Measurements from ENCODE around the gene SSR4.

SSR4 gene

DNA sequence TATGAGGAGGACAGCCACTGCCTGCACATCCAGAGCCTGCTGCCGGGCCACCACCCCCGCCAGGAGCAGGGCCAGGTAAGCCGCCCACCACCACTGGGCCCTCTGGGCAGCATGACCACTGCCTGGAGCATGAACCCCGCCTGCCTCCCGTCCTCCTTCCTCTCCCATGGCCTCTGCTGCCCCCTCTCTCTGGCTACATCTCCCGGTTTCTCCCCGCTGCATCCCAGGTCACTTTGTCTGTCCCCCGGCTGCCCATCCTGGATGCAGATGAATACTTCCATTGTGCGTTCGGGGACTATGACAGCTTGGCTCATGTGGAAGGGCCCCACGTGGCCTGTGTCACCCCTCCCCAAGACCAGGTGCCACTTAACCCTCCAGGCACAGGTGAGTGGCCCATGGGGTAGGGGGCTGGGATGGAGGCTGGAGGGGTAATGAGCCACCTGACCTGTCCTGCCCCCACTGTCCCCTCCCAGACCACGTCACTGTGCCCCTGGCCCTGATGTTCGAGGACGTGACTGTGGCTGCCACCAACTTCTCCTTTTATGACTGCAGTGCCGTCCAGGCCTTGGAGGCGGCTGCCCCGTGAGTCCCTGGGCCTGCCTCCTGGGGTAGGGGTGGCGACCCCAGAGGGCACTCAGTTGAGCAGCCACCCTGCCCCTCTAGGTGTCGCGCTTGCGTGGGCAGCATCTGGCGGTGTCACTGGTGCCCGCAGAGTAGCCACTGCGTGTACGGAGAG, 24.4 kb upstream of the SSR4 start:
- no peak for DNase-seq

GRCh38 chrX:153770601-153771414, 23.7 kb upstream of the SSR4 start:
- no peak for DNase-seq

DNA sequence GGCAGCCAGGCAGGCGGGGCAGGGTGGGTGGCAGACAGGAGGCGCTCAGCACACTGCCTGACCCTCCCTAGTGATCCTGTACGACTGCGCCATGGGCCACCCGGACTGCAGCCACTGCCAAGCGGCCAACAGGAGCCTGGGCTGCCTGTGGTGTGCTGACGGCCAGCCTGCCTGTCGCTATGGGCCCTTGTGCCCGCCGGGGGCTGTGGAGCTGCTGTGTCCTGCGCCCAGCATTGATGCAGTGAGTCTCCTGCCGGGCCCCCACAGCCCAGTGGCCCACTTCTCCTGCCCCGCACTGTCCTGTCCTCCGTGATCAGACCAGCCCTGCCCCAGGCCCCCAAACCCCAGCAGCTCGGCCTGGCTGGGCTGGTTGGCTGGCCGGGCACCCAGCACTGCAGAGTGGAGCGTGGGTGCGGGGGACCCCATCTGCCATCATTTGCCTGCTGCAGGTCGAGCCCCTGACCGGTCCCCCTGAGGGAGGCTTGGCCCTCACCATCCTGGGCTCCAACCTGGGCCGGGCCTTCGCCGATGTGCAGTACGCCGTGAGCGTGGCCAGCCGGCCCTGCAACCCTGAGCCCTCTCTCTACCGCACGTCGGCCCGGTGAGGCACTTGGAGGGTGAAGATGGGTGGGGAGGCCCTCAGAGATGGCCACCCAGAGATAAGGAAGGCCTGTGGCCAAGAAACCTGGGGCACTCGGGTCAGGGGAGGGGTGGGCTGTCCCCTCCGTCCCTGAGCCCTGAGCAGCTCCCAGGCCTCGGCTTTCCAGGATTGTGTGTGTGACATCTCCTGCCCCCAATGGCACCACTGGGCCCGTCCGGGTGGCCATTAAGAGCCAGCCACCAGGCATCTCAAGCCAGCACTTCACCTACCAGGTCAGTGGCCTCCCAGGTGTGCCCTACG, 22.8 kb upstream of the SSR4 start:
- DNase-seq: no peak

DNA sequence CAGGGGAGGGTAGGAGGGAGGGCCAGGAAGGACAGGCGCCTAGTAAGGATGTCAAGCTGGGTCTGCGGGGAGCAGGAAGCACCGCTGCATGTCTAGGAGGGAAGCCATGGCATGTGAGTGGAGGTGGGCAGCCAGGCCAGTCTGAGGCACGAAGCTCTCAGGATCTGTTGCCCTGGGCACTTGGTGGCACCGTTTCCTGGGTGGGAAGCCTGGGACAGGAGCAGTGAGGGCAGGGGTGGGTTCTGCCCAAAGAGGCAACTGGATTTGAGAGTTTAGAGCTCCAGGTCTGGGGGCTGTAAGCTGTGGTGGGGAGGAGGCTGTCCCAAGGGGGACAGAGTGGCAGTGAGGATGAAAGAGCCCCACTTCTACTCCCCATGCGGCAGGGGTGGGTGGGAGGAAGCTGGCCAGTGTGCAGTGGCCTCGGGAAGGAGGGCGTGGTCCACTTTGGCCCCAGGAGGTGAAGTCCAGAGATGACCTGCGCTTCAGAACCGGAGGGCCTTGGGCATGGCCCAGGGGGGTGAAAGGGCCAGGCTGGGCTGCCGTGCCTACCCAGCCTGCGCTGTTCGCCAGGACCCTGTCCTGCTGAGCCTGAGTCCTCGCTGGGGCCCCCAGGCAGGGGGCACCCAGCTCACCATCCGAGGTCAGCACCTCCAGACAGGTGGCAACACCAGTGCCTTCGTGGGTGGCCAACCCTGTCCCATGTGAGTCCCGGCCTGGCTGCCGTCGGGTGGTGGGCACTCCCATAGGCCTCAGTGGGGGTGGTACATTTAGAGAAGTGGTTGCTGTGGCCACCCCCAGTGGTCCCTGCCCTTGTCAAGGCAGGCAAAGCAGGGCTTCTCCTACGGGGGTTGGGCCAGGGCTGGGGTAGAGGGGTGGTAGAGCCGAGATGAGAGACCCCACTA, 21.9 kb upstream of the SSR4 start:
- no peak for DNase-seq

- DNase-seq: no peak
These were observed 21.3 kb upstream of the SSR4 start for GRCh38 chrX:153773218-153773611.

DNA sequence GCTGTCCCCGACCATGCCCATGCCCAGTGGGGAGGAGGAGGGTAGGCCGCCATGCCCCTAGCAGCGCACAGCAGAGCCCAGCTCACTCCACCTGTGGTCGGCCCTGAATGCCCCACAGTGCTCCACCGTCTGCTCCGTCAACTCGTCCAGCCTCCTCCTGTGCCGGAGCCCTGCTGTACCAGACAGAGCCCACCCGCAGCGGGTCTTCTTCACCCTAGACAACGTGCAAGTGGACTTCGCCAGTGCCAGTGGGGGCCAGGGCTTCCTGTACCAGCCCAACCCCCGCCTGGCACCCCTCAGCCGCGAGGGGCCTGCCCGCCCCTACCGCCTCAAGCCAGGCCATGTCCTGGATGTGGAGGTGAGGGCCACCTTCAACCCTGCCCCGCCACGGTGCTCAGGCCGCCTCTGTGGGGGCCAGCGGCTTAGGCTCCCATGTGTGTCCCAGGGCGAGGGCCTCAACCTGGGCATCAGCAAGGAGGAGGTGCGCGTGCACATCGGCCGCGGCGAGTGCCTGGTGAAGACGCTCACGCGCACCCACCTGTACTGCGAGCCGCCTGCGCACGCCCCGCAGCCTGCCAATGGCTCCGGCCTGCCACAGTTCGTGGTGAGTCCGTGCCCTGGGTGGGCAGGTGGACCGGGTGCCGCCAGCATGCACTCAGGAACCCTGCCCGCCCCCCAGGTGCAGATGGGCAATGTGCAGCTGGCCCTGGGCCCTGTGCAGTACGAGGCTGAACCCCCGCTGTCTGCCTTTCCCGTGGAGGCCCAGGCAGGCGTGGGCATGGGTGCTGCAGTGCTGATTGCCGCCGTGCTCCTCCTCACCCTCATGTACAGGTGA, 20.5 kb upstream of the SSR4 start:
- DNase-seq: no peak

DNA sequence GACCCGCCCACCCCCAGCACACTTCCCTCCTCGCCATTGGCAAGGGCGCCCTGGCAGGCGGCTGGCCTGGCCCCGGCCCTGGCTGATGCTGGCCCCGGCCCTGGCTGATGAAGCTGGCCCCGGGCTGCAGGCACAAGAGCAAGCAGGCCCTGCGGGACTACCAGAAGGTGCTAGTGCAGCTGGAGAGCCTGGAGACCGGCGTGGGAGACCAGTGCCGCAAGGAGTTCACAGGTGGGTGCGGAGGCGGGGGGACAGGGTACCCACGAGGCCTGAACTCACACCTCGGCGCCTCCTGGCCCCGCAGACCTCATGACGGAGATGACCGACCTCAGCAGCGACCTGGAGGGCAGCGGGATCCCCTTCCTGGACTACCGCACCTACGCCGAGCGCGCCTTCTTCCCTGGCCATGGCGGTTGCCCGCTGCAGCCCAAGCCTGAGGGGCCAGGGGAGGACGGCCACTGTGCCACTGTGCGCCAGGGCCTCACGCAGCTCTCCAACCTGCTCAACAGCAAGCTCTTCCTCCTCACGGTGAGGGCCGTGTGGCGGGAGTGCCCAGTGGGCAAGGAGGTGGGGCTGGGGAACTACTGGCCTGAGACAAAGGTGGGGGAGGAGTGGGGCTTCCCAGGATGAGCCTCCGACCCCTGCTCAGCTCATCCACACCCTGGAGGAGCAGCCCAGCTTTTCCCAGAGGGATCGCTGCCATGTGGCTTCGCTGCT, 19.7 kb upstream of the SSR4 start:
- no peak for DNase-seq

DNA sequence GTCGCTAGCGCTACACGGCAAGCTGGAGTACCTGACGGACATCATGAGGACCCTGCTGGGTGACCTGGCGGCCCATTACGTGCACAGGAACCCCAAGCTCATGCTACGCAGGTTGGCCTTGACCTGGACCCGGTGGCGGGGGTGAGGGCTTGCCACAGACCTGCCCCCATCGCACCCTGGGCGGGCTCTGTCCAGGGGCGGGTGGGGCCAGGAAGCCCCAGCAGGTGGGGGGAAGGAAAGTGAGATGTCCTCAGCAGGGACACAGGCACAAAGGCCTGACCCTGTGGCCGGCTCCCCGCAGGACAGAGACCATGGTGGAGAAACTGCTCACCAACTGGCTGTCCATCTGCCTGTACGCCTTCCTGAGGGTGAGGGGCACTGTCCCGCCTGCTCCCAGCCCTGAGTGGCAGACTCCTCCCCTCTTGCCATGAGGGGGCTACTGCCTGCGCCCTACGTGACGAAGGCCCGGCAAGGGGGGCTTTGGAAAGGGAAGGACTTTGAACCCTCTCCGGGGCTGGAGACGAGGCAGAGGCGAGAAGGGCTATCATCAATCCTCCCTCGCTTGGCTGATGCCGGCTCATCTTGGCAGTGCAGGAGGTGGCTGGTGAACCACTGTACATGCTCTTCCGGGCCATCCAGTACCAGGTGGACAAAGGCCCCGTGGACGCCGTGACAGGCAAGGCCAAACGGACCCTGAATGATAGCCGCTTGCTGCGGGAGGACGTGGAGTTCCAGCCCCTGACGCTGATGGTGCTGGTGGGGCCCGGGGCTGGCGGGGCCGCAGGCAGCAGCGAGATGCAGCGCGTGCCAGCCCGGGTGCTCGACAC, 19.0 kb upstream of the SSR4 start:
- DNase-seq: no peak

GRCh38 chrX:153776120-153776599, 18.3 kb upstream of the SSR4 start:
- no peak for DNase-seq

GRCh38 chrX:153776611-153777045, 17.8 kb upstream of the SSR4 start:
- no peak for DNase-seq

DNA sequence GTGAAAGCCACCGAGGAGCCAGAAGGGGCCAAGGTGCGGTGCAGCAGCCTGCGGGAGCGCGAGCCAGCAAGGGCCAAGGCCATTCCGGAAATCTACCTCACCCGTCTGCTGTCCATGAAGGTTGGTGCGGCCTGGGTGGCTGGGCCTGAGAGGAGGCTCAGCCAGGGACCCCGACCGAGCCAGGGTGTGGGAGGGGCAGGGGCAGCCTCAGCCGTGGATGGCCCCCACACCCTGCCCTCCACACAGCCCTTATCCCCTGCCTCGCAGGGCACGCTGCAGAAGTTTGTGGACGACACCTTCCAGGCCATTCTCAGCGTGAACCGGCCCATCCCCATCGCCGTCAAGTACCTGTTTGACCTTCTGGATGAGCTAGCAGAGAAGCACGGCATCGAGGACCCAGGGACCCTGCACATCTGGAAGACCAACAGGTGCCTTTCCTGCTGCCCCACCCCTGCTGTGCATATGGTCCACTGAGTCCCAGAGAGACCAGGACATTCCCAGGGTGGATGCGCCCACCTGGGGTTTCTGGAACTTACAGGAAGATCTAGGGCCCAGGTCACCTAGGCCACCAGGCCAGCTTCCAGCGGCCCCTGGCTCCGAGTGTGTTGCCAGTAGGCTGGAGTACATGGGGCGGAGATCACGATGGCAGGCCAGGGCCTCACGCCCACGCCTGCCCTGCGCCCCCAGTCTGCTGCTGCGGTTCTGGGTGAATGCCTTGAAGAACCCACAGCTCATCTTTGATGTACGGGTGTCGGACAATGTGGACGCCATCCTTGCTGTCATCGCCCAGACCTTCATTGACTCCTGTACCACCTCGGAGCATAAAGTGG, 17.0 kb upstream of the SSR4 start:
- DNase-seq: no peak

- no peak for DNase-seq
These were observed 16.3 kb upstream of the SSR4 start for GRCh38 chrX:153778181-153778580.

GRCh38 chrX:153778684-153779101, 15.8 kb upstream of the SSR4 start:
- DNase-seq: no peak

GRCh38 chrX:153779891-153780677, 14.4 kb upstream of the SSR4 start:
- DNase-seq: no peak

GRCh38 chrX:153780678-153781427, 13.6 kb upstream of the SSR4 start, which contains the start of gene SRPK3:
Gene SRPK3 (plus strand): TSS chrX:153781041. CDS start chrX:153781087, 46 bp downstream.
- no peak for DNase-seq

DNA sequence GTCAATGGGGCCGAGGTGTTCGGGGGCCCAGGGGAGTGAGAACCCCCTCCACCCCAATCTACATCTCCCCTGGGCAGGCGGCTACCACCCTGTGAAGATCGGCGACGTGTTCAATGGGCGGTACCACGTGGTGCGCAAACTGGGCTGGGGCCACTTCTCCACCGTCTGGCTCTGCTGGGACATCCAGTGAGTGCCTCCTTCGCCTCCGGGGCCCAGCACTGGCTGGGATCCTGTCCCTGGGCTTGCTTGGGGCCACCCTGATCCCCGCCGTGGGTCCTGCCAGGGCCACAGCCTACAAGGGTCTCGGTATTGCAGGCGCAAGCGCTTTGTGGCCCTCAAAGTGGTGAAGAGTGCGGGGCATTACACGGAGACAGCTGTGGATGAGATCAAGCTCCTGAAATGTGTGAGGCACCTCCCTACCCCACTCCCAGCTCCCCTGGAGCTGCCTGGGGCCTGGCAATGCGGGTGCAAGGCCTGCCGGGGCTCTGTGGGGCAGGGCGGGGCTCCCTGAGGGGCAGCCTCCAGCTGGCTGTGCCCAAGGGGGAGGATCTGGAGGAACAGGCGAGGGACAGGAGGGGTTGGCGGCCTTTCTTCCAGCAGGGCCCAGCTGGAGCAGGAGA, 12.9 kb upstream of the SSR4 start:
- no peak for DNase-seq
